ENCODE results near the gene CDK3.

Gene CDK3

DNA sequence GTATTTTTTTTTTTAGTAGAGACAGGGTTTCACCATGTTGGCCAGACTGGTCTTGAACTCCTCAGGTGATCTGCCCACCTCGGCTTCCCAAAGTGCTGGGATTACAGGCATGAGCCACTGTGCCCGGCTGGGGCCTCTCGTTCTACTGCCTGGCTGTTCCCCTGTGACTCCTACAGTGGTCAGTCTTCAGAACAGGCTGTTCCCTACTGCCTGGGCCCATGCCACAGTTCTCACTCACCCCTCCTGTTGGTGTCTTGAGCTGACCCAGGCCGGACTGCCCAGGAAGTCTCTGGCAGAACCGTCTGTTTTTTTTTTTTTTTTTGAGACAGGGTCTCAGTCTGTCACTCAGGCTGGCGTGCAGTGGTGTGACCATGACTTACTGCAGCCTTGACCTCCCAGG lies 3.3 kb downstream of the CDK3 start:
- TF ChIP-seq, protein P1, sequence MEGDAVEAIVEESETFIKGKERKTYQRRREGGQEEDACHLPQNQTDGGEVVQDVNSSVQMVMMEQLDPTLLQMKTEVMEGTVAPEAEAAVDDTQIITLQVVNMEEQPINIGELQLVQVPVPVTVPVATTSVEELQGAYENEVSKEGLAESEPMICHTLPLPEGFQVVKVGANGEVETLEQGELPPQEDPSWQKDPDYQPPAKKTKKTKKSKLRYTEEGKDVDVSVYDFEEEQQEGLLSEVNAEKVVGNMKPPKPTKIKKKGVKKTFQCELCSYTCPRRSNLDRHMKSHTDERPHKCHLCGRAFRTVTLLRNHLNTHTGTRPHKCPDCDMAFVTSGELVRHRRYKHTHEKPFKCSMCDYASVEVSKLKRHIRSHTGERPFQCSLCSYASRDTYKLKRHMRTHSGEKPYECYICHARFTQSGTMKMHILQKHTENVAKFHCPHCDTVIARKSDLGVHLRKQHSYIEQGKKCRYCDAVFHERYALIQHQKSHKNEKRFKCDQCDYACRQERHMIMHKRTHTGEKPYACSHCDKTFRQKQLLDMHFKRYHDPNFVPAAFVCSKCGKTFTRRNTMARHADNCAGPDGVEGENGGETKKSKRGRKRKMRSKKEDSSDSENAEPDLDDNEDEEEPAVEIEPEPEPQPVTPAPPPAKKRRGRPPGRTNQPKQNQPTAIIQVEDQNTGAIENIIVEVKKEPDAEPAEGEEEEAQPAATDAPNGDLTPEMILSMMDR (conservative IDR thresholded peaks at IDR 0.05; ENCODE audit: control insufficient read depth, insufficient read depth, low read depth, low read length), result no peak
- no peak overlapping the region for H3K4me3 ChIP-seq (ENCODE audit: control insufficient read depth, low read depth, low read length)
- peak; percentile 68 for DNase-seq (ENCODE audit: low read depth)

DNA sequence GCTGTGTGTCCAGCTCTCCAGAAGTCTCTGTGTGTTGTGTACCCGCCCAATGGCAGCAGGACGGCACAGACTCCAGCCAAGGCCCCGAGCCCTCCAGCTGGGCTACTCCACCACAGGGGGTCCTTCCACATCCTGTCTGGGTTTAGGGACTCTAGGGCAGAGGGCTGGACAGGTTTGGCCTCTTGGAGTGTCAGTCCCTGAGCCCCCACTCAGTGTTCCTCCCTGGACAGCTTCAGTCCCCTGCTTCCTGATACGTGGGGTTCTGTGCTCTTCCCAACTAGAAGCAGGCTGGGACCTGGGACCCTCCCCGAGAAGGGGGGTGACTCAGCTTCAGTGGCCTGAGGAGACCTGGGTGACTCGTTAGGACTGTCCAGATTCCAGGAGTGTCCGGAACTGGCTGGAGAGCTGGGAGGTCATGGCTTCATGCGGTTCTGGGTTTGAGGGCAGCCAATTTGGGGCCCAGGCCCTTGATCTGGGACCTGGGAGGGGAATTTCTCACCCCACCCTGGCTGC lies 4.2 kb downstream of the CDK3 start:
- DNase-seq (ENCODE audit: low read depth), result peak; percentile 89
- TF ChIP-seq, protein P1 (conservative IDR thresholded peaks at IDR 0.05; ENCODE audit: control insufficient read depth, insufficient read depth, low read depth, low read length), result no peak
- no peak overlapping the region for H3K4me3 ChIP-seq (ENCODE audit: control insufficient read depth, low read depth, low read length)

- no peak overlapping the region for H3K4me3 ChIP-seq (ENCODE audit: control insufficient read depth, low read depth, low read length)
- TF ChIP-seq, protein P1 (conservative IDR thresholded peaks at IDR 0.05; ENCODE audit: control insufficient read depth, insufficient read depth, low read depth, low read length), result peak; percentile 64
- peak; percentile 82 for DNase-seq (ENCODE audit: low read depth)
These were observed 4.9 kb downstream of the CDK3 start for GRCh38 chr17:76005263-76006149.

- no peak overlapping the region for H3K4me3 ChIP-seq (ENCODE audit: control insufficient read depth, low read depth, low read length)
- no peak for DNase-seq (ENCODE audit: low read depth)
- TF ChIP-seq, protein P1 (conservative IDR thresholded peaks at IDR 0.05; ENCODE audit: control insufficient read depth, insufficient read depth, low read depth, low read length), result no peak
These were observed 6.6 kb downstream of the CDK3 start for GRCh38 chr17:76007131-76007849.

DNA sequence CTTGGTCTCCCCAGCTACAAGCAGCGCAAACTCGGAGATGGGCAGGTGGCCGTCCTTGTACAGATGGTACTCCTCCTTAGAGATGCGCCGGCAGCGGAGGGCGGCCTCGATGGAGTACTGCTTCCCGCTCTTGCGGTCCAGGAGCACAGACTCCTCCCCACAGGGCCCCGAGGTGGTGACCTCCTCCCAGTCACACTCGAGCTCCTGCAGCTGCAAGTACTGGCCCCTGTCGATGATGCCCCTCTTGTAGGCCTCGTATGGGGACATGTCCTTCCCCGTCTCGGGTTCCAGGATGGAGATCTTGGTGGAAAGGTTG lies 7.2 kb downstream of the CDK3 start:
- DNase-seq (ENCODE audit: low read depth), result no peak
- TF ChIP-seq, protein P1 (conservative IDR thresholded peaks at IDR 0.05; ENCODE audit: control insufficient read depth, insufficient read depth, low read depth, low read length), result no peak
- no peak overlapping the region for H3K4me3 ChIP-seq (ENCODE audit: control insufficient read depth, low read depth, low read length)

- TF ChIP-seq, protein P1 (conservative IDR thresholded peaks at IDR 0.05; ENCODE audit: control insufficient read depth, insufficient read depth, low read depth, low read length), result no peak
- no peak overlapping the region for H3K4me3 ChIP-seq (ENCODE audit: control insufficient read depth, low read depth, low read length)
- DNase-seq (ENCODE audit: low read depth), result no peak
These were observed 7.6 kb downstream of the CDK3 start for GRCh38 chr17:76008208-76008607.

Data from fibroblast of mammary gland (primary cell).